ENCODE measurements around the gene CXCR6.

DNA sequence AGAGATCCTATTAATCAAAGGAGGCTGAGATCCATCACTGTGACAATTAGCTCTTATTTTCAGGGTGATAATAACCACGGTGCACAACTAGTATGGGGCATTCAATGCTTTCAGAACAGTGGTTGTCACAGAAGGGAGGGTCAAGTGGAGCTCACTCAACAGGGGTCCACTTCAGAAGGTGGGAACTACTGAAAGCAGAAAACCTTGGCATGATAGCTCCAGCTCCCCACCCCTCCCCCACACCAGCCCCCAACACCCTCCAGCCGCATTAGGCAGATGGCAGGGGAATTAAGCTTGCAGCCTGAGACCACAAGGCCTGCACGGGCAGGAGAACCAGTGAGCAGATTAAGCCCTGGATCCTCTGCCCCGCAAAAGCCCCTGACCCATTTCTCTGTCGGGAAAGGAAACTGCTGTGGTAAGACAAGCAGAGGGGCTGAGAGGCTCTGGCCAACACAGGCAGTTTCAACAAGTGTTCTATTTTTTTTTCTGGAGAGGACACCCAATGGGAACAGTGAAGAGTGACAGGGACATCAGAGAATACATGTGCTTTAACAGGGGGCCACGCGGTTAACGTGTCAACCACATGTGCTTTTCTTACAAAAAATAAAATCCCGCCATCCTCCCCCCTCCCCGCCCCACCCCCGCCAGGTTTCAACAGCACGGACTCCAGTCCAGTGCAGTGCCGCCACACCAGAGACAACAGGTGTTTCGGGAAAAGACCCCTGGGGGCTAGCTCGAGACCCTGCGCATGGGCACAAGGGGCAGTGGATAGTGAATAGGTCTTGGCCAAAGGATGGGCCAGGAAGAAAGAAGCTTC is 51.4 kb downstream of the CXCR6 start:
- TF ChIP-seq EZH2 (IDR thresholded peaks at IDR 0.05; ENCODE audit: insufficient read depth, poor library complexity, severe bottlenecking) (no peak), EZH2phosphoT487 (IDR thresholded peaks at IDR 0.05; ENCODE audit: insufficient read depth, low read depth) (no peak)

Measured in GM23248 (cell line).